ENCODE results near the gene OR10Z1.

Gene OR10Z1, protein sequence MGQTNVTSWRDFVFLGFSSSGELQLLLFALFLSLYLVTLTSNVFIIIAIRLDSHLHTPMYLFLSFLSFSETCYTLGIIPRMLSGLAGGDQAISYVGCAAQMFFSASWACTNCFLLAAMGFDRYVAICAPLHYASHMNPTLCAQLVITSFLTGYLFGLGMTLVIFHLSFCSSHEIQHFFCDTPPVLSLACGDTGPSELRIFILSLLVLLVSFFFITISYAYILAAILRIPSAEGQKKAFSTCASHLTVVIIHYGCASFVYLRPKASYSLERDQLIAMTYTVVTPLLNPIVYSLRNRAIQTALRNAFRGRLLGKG

DNA sequence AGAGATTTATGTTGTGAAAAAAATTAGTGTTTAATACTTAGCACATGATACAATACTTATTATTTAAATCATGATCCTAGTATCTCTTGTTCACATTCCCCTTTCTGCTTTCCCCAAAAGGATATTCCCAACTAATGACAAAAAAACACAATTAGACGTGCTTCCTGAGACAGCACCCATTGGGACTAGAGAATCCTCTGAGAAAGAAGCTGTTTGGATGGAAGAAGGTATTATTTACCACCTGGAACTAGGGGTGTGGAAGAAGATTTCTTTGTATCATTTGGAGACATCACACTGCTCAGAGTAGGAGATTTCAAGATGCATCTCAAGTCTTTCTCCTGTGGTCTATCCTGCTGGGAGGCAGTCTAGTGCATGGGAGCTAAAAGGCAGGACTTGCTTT is at the start of gene OR10Z1:
Gene OR10Z1 (plus strand): TSS at position 301 of the 400 bp plus-strand sequence. CDS start 1,171 bp downstream, outside the sequence.
- no peak for DNase-seq

DNA sequence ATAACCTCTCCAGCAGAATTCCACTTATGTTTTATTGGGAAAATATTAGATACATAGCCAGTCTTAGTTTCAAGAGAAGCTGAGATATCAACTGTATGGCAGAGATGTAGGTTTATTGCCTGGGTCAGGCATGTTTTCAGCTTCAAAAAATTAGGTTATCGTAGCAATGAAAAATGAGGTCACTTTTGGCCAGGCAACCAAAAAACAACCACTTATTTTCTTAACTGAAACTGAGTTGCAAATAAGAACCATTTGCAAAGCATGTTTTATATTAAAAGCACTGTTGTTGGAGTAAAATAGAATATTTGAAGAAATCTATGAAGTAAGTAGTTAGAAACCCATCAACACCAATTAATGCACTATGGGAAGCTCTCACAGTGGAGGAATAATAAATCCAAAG is 45.4 kb upstream of the OR10Z1 start:
- DNase-seq = no peak

DNA sequence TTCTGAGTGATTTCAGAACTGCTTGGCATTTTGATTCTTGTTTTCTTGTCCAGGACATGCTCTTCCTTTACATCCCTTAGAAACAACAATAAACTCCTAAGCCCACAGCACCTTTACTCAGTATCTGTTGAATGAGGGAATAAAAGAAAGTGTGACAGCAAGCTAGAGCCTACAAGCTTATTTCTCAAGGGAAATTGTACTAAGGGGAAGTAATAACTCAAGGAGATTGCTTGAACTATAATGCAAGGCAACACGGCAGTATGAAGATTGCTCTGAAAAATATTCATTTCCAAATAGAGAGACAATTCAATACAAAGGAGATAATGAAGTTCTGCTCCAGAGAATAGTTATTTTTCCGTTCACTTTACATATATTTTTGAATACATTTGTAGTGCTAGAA is 41.2 kb upstream of the OR10Z1 start:
- DNase-seq = peak; percentile 20

DNA sequence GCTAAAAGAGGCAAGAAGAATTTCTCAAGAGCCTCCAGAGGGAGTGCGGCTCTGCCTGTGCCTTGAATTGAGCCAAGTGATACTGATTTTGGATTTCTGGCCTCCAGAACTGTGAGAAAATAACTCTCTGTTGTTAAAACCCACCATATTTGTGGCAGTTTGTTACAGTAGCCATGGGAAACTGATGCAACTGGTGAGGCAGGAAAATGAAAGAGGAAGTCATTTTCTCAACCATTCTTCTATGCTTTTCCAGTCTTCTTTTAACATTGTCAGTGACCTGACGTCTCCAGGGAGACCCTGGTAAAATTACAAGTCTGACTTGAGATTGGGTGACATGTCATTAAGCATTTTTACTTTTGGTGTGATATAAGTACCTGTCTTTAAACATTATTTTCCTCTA is 40.5 kb upstream of the OR10Z1 start:
- peak; percentile 4 for DNase-seq

DNA sequence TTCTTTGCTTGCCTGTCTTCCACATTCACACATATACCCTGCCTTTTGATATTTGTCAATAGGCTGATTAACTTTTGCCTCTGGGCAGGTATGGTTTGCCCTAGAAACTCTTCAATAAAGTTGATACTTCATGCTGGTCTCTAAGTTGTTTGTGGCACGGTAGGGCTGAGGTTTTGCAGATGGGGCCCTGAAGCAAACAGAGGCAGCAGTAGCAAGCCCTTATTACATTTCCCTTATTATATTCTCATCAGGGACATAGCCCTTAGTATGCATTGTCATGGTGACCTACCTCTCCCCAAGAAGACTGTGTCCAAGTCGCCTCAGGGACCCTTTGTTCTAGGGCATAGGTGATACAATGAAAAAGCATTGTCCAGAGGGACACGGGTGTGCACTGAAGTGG is 34.6 kb upstream of the OR10Z1 start, which contains the start of gene OR6P1:
Gene OR6P1 (minus strand): TSS at position 101 of the 400 bp plus-strand sequence. CDS start 6,976 bp downstream, outside the sequence.
- no peak for DNase-seq

DNA sequence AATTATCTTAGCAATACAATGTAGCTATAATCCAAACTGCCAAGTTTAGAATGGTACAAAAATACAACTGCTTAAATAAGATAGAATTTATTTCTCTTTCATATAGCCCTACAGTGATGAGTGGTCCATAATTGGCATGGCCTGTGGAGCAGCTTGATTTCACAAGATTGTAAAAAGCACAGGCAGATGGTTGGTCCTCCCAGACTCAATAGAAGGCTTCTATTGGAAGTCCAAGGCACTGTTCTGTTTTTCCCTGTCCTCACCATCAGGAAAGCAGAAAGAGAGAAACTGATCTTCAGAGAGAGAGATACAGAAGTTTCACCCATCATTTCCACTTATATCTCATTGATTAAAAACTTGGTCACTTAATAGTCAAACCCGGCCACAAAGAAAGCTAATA is 32.8 kb upstream of the OR10Z1 start:
- no peak for DNase-seq

DNA sequence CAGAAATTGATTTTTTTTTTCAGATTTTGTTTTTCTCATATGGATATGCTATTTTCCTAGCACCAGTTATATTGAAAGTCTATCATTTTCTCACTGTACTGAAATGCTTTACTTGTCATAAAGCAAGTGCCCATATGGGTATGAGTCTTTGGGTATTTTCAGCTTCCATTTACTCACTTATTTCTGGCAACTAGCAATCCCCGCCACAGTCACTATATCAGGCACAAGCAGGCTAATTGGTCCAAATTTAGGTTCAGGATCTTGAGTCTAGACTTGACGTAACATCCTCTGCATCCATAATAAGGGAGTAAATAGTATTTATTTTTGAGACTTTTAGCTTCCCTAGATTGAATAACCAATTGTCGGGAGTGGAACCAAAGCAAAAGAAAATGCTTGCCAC is 27.5 kb upstream of the OR10Z1 start:
- no peak for DNase-seq

DNA sequence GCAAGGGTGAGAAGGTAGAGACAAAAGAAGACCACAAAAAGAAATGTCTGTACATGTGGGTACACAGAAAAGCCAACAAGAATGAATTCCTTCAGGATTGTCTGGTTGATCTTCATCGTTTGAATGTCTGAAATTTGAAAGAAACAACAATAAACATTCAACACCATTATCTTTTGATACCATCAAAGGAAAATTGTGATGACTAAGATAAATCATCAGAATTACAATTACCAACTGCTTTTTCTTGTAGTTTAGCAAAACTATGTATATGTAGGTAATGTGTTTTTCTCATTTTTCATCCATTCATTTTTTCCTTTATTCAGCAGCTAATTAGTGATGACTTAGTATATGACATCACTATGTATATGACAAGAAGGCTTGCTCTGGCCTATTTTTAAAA is 25.3 kb upstream of the OR10Z1 start, which contains the start of gene OR10X1:
Gene OR10X1 (minus strand): TSS at position 167 of the 400 bp plus-strand sequence. CDS start 0 bp downstream, at position 167.
- no peak for DNase-seq

DNA sequence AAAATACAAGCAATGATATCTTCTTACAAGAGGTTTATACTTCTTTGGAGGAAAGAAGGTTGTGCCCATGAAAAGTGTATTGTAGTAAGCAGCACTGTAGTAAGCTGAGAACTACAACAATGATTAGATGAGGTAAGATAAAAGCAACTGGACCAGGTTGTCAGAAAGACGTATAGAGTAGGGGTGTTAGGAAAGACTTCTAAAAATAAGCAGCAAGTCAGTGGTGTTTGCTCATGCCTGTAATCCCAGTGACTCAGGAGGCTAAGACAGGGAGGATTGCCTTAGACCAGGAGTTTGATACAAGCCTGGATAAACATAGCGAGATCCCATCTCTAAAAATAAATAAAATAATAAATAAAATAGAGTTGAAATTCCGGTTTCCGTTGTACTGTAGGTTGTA is 21.1 kb upstream of the OR10Z1 start:
- no peak for DNase-seq

DNA sequence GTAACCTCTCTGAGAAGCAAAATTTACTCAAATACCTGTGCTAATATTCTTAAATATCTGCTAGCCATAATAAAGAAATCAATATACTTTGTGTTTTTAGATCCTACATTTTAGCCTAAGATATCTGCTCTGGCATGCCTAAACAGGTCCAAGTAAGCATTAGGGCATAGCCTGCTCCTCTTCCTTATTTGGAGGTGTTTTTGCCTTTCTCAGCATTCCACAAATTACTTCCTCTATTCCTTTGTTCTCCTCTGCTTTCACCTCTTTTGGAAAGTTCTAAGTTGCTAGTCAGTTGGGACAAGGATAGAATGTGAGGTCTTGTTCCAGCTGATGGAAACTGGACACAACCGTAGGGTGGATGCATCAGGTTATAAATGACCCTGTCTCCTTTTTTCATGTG is 18.1 kb upstream of the OR10Z1 start:
- DNase-seq = no peak

DNA sequence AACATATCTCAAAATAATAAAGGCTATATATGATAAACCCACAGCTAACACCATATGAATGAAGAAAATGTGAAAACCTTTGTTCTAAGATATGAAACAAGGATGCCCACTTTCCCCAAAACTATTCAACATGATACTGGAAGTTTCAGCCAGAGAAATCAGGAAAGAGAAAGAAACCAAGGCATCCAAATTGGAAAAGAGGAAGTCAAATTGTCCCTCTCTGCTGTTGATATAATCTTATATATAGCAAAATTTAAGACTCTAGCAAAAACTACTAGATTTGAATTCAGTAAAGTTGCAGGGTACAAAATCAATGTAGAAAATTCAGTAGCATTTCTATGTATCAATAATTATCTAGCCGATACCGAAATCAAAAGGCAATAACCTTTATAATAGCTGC is 4.3 kb upstream of the OR10Z1 start:
- no peak for DNase-seq

DNA sequence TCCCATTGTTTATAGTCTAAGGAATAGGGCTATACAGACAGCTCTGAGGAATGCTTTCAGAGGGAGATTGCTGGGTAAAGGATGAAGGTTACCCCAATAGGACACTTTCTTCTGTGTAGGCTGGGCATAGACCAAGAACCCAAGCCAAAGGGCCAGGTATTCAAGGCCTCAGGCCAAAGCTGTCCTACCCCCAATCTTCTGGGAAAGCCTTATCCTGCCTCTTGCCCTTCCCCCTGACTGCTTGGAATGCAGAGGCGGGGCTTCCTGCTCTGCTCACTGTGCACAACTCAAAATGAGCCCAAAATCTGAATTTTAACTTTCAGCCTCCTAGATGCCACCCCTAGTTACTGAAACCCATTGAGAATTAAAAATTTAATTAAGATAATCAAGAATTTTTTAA is 2.2 kb downstream of the OR10Z1 start:
- no peak for DNase-seq

DNA sequence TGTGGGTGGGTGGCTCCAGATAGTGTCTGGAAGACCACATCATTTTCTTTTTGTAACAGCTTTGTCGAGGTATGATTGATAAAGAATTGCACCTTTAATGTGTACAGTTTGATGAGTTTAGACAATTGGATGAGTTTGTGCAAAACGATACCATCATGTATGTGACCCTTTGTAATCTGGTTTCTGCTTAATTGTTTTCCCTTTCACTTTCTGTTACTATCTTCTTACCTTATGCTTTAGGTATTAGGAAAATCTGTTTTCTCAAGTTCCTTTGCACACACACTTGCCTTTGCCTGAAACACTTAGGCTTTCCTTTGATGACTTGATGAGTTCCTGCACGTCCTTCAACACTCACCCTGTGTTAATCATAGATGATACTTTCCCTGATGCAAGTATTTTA is 6.8 kb downstream of the OR10Z1 start:
- DNase-seq = no peak

DNA sequence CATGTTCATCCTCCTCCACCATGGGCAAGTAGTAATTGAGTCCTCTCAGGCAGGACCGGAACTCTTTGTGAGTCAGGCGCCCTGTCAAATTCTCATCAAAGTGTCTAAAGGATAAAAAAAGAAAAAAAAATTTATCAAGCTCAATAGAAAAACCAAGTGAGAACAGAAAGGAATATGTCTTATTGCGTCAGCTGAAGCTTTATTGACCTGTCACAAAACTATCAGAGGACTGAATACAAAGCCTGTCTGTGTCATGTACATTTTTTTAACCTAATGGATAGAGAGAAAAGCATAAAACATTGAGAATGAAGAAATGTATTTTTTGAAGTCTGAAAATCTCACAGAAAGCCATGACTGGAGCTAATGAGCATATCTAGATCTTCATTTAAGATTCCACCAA is 8.7 kb downstream of the OR10Z1 start:
- DNase-seq = no peak

DNA sequence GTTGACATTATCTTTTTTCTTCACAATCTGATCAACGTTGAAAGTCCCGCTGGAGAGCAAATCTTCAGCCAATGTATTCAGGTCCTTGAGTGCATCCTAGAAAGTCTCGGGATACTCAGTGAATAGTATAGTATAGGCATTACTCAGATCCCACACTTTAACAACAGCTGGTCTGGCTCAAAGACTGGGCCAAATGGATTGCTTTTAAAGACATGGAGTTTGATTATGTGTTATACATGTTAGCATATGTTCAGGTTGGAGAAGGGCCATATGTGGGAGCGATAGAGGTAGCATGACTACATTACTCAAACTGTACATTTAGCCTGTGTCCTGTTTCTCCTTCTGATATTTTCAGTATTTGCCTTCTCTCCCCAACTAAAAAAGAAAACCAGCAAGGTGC is 33.1 kb downstream of the OR10Z1 start:
- no peak for DNase-seq

DNA sequence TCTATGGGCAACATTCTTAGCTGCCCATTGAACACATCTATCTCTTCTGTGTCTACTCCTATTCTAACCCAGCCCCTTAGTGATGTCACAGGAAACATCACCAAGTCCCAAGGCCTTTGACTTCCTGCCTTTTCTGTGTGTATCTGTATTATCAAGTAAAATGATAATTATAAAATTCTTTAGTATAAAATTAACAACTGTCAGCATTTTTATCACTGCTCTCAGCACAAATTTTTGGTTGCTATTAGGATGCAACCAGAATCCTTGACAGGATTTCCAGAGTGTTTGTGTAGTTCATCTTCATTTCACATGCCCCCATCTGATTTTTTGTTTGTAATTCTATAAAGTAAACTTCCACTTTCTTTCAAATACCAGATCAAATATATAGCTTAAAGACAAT is 33.8 kb downstream of the OR10Z1 start:
- no peak for DNase-seq

DNA sequence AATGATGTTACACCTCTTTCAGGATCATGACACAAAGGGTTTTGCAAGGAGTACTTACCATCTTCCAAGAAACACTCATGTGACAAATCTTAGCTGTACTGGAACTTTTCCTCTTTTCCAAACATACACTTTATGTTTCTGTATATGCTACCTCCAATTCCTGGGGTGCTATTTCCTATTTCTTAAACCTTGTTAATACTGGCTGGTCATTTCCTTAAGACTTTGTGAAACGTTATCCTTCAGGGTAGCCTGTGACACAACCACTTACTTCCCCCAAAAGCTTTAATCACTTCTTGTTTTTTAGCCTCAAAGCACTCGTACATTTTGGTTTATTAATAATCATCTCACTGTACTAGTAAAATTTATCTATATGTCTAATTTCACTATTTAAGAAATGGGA is 39.4 kb downstream of the OR10Z1 start:
- no peak for DNase-seq

DNA sequence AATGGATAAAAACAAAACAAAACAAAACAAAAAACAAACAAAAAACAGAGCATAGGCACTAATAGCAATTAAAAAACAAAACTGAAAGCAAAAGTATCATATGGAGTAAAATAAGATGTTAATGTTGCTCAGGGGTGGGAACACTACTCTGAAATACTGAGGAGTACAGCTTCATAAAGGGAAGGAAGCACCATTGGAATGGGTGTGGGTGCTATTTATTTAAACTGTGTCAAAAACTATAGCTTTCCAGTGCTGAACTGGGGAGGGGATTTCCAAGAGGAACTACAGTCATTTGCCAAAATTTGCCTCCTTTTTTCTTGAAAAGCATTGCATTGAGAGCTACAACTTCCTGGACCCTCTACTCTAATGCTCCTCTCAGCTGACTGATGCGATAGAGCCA is 41.4 kb downstream of the OR10Z1 start:
- no peak for DNase-seq

DNA sequence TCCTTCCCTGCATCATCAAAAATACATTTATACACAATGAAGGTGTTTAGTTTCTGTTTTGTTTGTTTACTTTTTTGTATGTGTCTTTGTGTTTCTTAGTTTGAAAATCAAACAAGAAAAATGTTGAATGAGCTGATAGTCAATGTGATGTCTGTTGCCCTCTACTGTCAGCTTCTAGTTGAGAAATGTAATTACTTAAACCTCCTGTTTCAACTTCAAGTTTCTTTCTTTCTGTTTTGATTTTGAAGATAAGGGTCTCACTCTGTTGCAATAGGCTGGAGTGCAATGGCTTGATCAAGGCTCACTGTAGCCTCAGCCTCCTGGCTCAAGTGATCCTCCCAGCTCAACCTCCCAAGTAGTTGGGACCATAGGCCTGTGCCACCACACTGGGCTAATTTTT is 44.0 kb downstream of the OR10Z1 start:
- DNase-seq = no peak

DNA sequence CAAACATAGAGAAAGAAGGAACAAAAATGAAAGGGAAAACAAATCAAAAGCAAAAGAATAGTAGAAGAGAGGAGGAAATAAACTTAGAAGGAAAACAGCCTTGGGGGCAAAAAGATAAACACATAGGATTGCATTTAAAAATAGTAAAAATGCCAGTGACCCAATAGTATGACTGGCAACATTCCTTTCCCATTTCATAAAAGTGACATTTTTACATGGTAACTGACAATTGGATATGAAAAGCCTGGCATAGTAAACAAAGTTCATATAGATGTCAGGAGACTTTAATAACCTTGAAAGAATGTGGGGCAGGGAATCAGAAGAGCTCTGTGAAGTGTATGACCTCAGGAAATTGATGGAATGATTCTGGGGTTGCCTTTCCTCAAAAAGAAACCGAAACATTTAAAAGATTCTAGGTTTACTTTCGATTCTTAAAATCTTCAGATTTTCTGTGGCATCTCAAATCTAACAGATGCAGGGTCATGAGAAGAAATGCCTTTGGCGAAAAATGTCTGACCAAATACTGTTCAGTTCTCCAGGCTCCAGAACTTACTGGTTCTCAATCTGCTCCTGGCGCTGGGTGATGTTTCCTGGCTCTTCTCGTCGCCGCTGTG is 47.8 kb downstream of the OR10Z1 start:
- no peak for DNase-seq

DNA sequence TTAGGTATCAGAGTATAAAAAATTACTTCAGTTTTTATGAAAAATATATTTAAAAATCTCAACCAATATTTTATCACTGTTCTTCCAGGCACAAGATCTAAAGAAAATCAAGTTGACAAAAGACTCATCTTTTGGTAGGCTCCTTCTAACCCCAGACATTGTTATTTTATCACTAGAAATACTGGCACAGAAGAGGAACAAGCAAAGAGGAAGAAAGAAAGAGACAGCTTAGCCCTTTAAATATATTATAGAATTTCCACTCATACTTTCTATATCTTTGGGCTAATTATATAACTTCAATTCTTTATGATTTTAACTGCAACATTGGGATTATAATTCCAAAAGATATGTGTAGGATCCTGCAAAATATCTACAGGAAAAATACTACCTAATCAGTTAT is 49.0 kb downstream of the OR10Z1 start:
- no peak for DNase-seq

DNA sequence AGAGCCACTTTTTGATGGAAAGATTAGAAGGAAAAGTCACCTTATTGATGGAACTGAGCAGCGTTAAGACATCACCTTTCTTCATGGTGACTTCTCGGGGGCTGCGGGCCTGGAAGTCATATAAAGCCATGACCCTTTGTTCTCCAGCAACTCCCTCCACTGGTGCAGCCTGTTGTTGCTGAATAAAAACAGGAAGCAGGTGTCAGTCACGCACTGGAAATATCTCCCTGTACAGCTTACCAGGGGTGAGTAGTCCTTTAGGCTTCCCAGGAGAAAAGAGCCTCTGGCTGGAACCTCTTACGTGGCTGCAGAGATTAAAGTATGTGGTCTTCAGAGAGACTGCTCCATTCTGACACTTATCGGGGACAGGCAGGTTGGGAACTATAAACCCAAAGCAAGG is 49.5 kb downstream of the OR10Z1 start:
- DNase-seq = no peak
